ENCODE results near the gene GRIA1.

Gene GRIA1

GRCh38 chr5:153498516-153498915 is 8.0 kb downstream of the GRIA1 start:
- DNase-seq (ENCODE audit: low read depth), result no peak

- no peak for DNase-seq (ENCODE audit: low read depth)
Observed at GRCh38 chr5:153500178-153500577, 9.7 kb downstream of the GRIA1 start.

GRCh38 chr5:153504726-153505125 is 14.3 kb downstream of the GRIA1 start:
- no peak for DNase-seq (ENCODE audit: low read depth)

- no peak for DNase-seq (ENCODE audit: low read depth)
Observed at GRCh38 chr5:153508700-153509099, 18.2 kb downstream of the GRIA1 start.

GRCh38 chr5:153511622-153512021 is 21.2 kb downstream of the GRIA1 start:
- no peak for DNase-seq (ENCODE audit: low read depth)

GRCh38 chr5:153513156-153513555 is 22.7 kb downstream of the GRIA1 start:
- no peak for DNase-seq (ENCODE audit: low read depth)

- no peak for DNase-seq (ENCODE audit: low read depth)
Observed at GRCh38 chr5:153515301-153515700, 24.8 kb downstream of the GRIA1 start.

GRCh38 chr5:153516504-153517240 is 26.2 kb downstream of the GRIA1 start:
- no peak for DNase-seq (ENCODE audit: low read depth)

- DNase-seq (ENCODE audit: low read depth), result no peak
Observed at GRCh38 chr5:153517241-153517611, 26.8 kb downstream of the GRIA1 start.

- DNase-seq (ENCODE audit: low read depth), result no peak
Observed at GRCh38 chr5:153520137-153520536, 29.7 kb downstream of the GRIA1 start.

GRCh38 chr5:153520952-153521351 is 30.5 kb downstream of the GRIA1 start:
- DNase-seq (ENCODE audit: low read depth), result no peak

- no peak for DNase-seq (ENCODE audit: low read depth)
Observed at GRCh38 chr5:153523211-153523610, 32.7 kb downstream of the GRIA1 start.

GRCh38 chr5:153523831-153524230 is 33.4 kb downstream of the GRIA1 start:
- DNase-seq (ENCODE audit: low read depth), result no peak

- no peak for DNase-seq (ENCODE audit: low read depth)
Observed at GRCh38 chr5:153525536-153525935, 35.1 kb downstream of the GRIA1 start.

- DNase-seq (ENCODE audit: low read depth), result no peak
Observed at GRCh38 chr5:153530357-153531143, 40.1 kb downstream of the GRIA1 start.

- DNase-seq (ENCODE audit: low read depth), result no peak
Observed at GRCh38 chr5:153533546-153533945, 43.1 kb downstream of the GRIA1 start.

GRCh38 chr5:153534102-153534501 is 43.6 kb downstream of the GRIA1 start:
- no peak for DNase-seq (ENCODE audit: low read depth)

- no peak for DNase-seq (ENCODE audit: low read depth)
Observed at GRCh38 chr5:153537207-153537606, 46.7 kb downstream of the GRIA1 start.

GRCh38 chr5:153539983-153540382 is 49.5 kb downstream of the GRIA1 start:
- DNase-seq (ENCODE audit: low read depth), result no peak

- DNase-seq (ENCODE audit: low read depth), result no peak
Observed at GRCh38 chr5:153542536-153542935, 52.1 kb downstream of the GRIA1 start.

GRCh38 chr5:153543288-153543687 is 52.8 kb downstream of the GRIA1 start:
- DNase-seq (ENCODE audit: low read depth), result no peak

- DNase-seq (ENCODE audit: low read depth), result no peak
Observed at GRCh38 chr5:153543959-153544470, 53.5 kb downstream of the GRIA1 start.

- DNase-seq (ENCODE audit: low read depth), result no peak
Observed at GRCh38 chr5:153544706-153545105, 54.2 kb downstream of the GRIA1 start.
